Endodermal cell (in vitro differentiated cells): Measurements from ENCODE around the gene OAS2. TPM values are rescaled to one million over a fixed set of nuclear protein-coding genes. Genes with fewer than 3 reads are reported as not detected.

Experiments used
- DNase-seq: peaks from one replicate; pipeline ENCODE4 v3.0.0-alpha.2; 2017
- H3K27ac ChIP-seq: 2 replicates; pipeline ENCODE4 v1.5.1; 2013; ENCODE audit warnings: mild to moderate bottlenecking, low read depth, low read length, moderate library complexity
- H3K27me3 ChIP-seq: 2 replicates; pipeline ENCODE4 v1.6.1; 2013; ENCODE audit warnings: mild to moderate bottlenecking, low read length, moderate library complexity; ENCODE audit not compliant: insufficient read depth, control insufficient read depth, poor library complexity, severe bottlenecking
- H3K36me3 ChIP-seq: 2 replicates; pipeline ENCODE4 v1.7.0; 2013; ENCODE audit warnings: mild to moderate bottlenecking, low read length, moderate library complexity; ENCODE audit not compliant: control insufficient read depth, insufficient read depth
- H3K4me1 ChIP-seq: one replicate; pipeline ENCODE4 v1.7.0; 2013; ENCODE audit warnings: low read length; ENCODE audit not compliant: control insufficient read depth, insufficient read depth
- H3K4me3 ChIP-seq: 2 replicates; pipeline ENCODE4 v1.5.1; 2013; ENCODE audit warnings: mild to moderate bottlenecking, low read length, moderate library complexity
- H3K9ac ChIP-seq: 2 replicates; pipeline ENCODE4 v1.6.1; 2013; ENCODE audit warnings: mild to moderate bottlenecking, low read length, moderate library complexity; ENCODE audit not compliant: poor library complexity, severe bottlenecking; ENCODE audit errors: extremely low read depth
- H3K9me3 ChIP-seq: 2 replicates; pipeline ENCODE4 v1.6.1; 2013; ENCODE audit warnings: mild to moderate bottlenecking, low read length, moderate library complexity; ENCODE audit not compliant: control insufficient read depth
- H3K27ac Mint-ChIP-seq: 2 replicates; pipeline ENCODE4 v1.8.0; 2020; ENCODE audit warnings: mixed read lengths
- H3K27me3 Mint-ChIP-seq: 2 replicates; pipeline ENCODE4 v1.8.0; 2021; ENCODE audit warnings: mild to moderate bottlenecking, mixed read lengths; ENCODE audit not compliant: insufficient read depth
- H3K36me3 Mint-ChIP-seq: 2 replicates; pipeline ENCODE4 v1.8.0; 2020; ENCODE audit warnings: low read depth, mixed read lengths
- H3K4me1 Mint-ChIP-seq: 2 replicates; pipeline ENCODE4 v1.8.0; 2020; ENCODE audit warnings: mixed read lengths
- H3K4me3 Mint-ChIP-seq: 2 replicates; pipeline ENCODE4 v1.8.0; 2020; ENCODE audit warnings: mild to moderate bottlenecking, moderate library complexity, mixed read lengths
- H3K9me3 Mint-ChIP-seq: 2 replicates; pipeline ENCODE4 v1.8.0; 2020; ENCODE audit warnings: mild to moderate bottlenecking, mixed read lengths
- WGBS, 2 experiments: methylation state at CpG; one replicate each; pipeline versions ENCODE4 v1.1.5 to v1.1.7; 2013; ENCODE audit warnings: missing lambda C conversion rate in 2 of 2, mixed read lengths in 1 of 2; ENCODE audit not compliant: insufficient coverage in 1 of 2, insufficient read length in 1 of 2; 5-methylcytosine and 5-hydroxymethylcytosine counted together
- total RNA-seq, 2 donors: library from RNA; stranded (reverse); fragmentation: NEBNext Ultra II Directional in 1 of 2; extraction: Animal tissue kit (Norgen Biotek cat#: 25700) in 1 of 2; gene quantifications; 2 replicates in 1 of 2; 3 replicates in 1 of 2; pipeline ENCODE4 v1.2.1, GENCODE V29; 2021
- TF ChIP-seq, protein P1 (sequence below): fragments of 200-600 bp; sonication (generic); conservative IDR thresholded peaks from 2 replicates; pipeline ENCODE4 v1.5.0; 2021; ENCODE audit warnings: antibody characterized with exemption, mild to moderate bottlenecking

Gene OAS2
- total RNA-seq, 2 donors from 2014 or later, result not detected

DNA sequence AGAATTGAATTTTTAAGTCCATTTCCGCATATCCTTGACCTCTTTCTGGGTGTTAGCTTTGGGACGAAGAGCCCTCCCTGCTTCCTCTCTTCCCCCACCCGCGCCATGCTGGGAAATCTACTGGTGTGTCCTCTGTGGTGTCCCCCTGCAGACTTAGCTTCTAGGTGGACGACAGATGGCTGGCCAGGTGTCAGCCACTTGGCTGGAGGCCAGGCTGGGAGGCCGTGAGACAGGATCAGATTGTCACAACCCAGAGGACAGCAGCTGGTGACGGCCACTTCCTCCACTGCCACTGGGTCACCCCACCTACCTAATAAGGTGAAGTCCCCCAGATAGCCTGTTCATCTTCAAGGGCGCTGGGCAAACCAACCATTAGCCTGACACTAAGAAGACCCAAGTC lies 64.9 kb downstream of the OAS2 start:
- TF ChIP-seq, protein P1, sequence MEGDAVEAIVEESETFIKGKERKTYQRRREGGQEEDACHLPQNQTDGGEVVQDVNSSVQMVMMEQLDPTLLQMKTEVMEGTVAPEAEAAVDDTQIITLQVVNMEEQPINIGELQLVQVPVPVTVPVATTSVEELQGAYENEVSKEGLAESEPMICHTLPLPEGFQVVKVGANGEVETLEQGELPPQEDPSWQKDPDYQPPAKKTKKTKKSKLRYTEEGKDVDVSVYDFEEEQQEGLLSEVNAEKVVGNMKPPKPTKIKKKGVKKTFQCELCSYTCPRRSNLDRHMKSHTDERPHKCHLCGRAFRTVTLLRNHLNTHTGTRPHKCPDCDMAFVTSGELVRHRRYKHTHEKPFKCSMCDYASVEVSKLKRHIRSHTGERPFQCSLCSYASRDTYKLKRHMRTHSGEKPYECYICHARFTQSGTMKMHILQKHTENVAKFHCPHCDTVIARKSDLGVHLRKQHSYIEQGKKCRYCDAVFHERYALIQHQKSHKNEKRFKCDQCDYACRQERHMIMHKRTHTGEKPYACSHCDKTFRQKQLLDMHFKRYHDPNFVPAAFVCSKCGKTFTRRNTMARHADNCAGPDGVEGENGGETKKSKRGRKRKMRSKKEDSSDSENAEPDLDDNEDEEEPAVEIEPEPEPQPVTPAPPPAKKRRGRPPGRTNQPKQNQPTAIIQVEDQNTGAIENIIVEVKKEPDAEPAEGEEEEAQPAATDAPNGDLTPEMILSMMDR, result no peak
- H3K27ac ChIP-seq, result no peak overlapping the region
- H3K4me3 Mint-ChIP-seq, result no peak overlapping the region
- no peak overlapping the region for H3K9ac ChIP-seq
- H3K36me3 Mint-ChIP-seq, result no peaks in the 10 kb centered on the region
- H3K4me1 Mint-ChIP-seq, result no peaks in the 10 kb centered on the region
- no peaks in the 10 kb centered on the region for H3K36me3 ChIP-seq
- no peak for DNase-seq
- peaks cover 2% of the 10 kb centered on the region for H3K9me3 Mint-ChIP-seq
- 90 to 92% methylated on average over 5 to 8 of the region's 8 CpGs for WGBS, 2 experiments
- H3K27me3 ChIP-seq, result peaks cover 39% of the 10 kb centered on the region
- H3K27me3 Mint-ChIP-seq, result peaks cover 44% of the 10 kb centered on the region
- H3K27ac Mint-ChIP-seq, result no peak overlapping the region
- no peaks in the 10 kb centered on the region for H3K4me1 ChIP-seq
- no peak overlapping the region for H3K4me3 ChIP-seq
- no peaks in the 10 kb centered on the region for H3K9me3 ChIP-seq

DNA sequence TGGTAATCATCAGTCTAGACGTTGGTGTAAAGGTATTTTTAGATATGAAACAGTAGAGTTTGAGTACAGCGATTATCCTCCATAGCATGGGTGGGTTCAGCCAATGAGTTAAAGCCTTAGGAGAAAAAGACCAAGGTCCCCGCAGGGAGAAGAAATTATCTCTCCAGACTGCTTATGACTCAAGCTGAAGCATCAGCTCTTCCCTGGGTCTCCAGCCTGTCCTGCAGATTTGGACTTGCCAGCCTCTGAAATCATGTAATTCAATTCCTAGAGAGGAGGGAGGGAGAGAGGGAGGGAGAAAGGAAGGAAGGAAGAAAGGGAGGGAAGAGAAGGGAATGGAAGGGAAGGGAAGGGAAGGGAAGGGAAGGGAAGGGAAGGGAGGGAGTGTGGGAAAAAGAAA lies 66.2 kb downstream of the OAS2 start:
- H3K4me3 Mint-ChIP-seq, result no peak overlapping the region
- H3K9ac ChIP-seq, result no peak overlapping the region
- TF ChIP-seq, protein P1, result no peak
- H3K9me3 ChIP-seq, result no peaks in the 10 kb centered on the region
- no peak overlapping the region for H3K27ac Mint-ChIP-seq
- no peak overlapping the region for H3K4me3 ChIP-seq
- H3K9me3 Mint-ChIP-seq, result peaks cover 2% of the 10 kb centered on the region
- H3K36me3 ChIP-seq, result no peaks in the 10 kb centered on the region
- H3K4me1 ChIP-seq, result no peaks in the 10 kb centered on the region
- no peak for DNase-seq
- H3K36me3 Mint-ChIP-seq, result no peaks in the 10 kb centered on the region
- WGBS, 2 experiments, result 70 to 83% methylated on average over 3 of the region's 3 CpGs
- H3K27me3 Mint-ChIP-seq, result peaks cover 44% of the 10 kb centered on the region
- H3K27ac ChIP-seq, result no peak overlapping the region
- H3K27me3 ChIP-seq, result peaks cover 41% of the 10 kb centered on the region
- no peaks in the 10 kb centered on the region for H3K4me1 Mint-ChIP-seq

DNA sequence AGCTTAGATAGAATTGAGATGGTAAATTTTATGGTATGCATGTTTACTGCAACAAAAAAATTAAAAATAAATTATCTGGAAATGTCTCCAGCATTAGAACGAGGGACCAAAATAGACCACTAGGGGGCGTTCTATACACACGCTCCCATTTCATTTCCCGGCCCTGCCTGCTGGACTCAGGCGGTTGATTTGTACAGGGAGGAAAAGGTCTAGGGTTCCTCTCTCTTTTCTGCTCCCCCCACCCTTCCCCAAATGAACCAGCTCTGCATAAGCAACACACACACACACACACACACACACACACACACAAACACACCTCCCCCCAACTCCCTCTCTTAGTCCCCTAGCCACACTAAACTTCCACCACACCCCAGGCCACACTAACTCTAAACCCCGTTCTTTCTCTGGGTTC lies 70.4 kb downstream of the OAS2 start:
- H3K27me3 Mint-ChIP-seq, result peaks cover 70% of the 10 kb centered on the region
- WGBS, 2 experiments, result 22 to 100% methylated on average over 1 to 5 of the region's 6 CpGs
- H3K4me3 Mint-ChIP-seq, result no peak overlapping the region
- no peaks in the 10 kb centered on the region for H3K4me1 Mint-ChIP-seq
- Histone ChIP-seq H3K9me3 (no peaks in the 10 kb centered on the region), H3K27me3 (peaks cover 41% of the 10 kb centered on the region), H3K27ac (no peak overlapping the region), H3K4me3 (no peak overlapping the region), H3K9ac (no peak overlapping the region), H3K36me3 (no peaks in the 10 kb centered on the region), H3K4me1 (no peaks in the 10 kb centered on the region)
- no peak overlapping the region for H3K27ac Mint-ChIP-seq
- DNase-seq, result peak; percentile 84
- H3K9me3 Mint-ChIP-seq, result peaks cover 2% of the 10 kb centered on the region
- TF ChIP-seq, protein P1, result peak; percentile 88
- no peaks in the 10 kb centered on the region for H3K36me3 Mint-ChIP-seq
